HFFc6 (cell line): ENCODE measurements around the gene ZSCAN18. TPM values are rescaled to one million over a fixed set of nuclear protein-coding genes. Genes with fewer than 3 reads are reported as not detected.

ENCODE experiments used
- DNase-seq: peaks from one replicate; pipeline ENCODE4 v3.0.0-alpha.2; 2018
- H3K27ac Mint-ChIP-seq: 2 replicates; pipeline ENCODE4 v1.8.0; 2020; ENCODE audit warnings: mild to moderate bottlenecking, mixed read lengths
- H3K27me3 Mint-ChIP-seq: 2 replicates; pipeline ENCODE4 v1.8.0; 2021; ENCODE audit warnings: mild to moderate bottlenecking, moderate library complexity, mixed read lengths; ENCODE audit not compliant: insufficient read depth
- H3K36me3 Mint-ChIP-seq: 2 replicates; pipeline ENCODE4 v1.8.0; 2021; ENCODE audit warnings: low read depth, mixed read lengths
- H3K4me1 Mint-ChIP-seq: 2 replicates; pipeline ENCODE4 v1.8.0; 2020; ENCODE audit warnings: low read depth, mixed read lengths
- H3K4me3 Mint-ChIP-seq: 2 replicates; pipeline ENCODE4 v1.8.0; 2020; ENCODE audit warnings: mild to moderate bottlenecking, moderate library complexity, mixed read lengths
- H3K9me3 Mint-ChIP-seq: 2 replicates; pipeline ENCODE4 v1.8.0; 2020; ENCODE audit warnings: mild to moderate bottlenecking, mixed read lengths
- CTCF ChIP-seq: fragments of 200-600 bp; sonication (generic); IDR thresholded peaks from 2 replicates; pipeline ENCODE4 v1.5.0; 2021; ENCODE audit warnings: antibody characterized with exemption, mild to moderate bottlenecking
- total RNA-seq, 6 experiments: library from RNA; stranded (reverse); fragmentation: NEBNext Ultra II Directional; extraction: Animal tissue kit (Norgen Biotek cat#: 25700); gene quantifications; 2 replicates in 1 of 6; 3 replicates in 5 of 6; pipeline ENCODE4 v1.2.3, GENCODE V29; 2021

The ZSCAN18 gene
- total RNA-seq, 6 experiments from 2014 or later = 0.80 to 2.8 (median 2.1) TPM

- peaks cover 69% of the 10 kb centered on the region for H3K9me3 Mint-ChIP-seq
- TF ChIP-seq CTCF = no peak
- no peak overlapping the region for H3K27ac Mint-ChIP-seq
- no peak overlapping the region for H3K4me3 Mint-ChIP-seq
- H3K27me3 Mint-ChIP-seq = no peaks in the 10 kb centered on the region; the same call in 1 of the 2 replicates
- no peak for DNase-seq
- peaks cover 24% of the 10 kb centered on the region for H3K36me3 Mint-ChIP-seq
- no peaks in the 10 kb centered on the region for H3K4me1 Mint-ChIP-seq
Observed at GRCh38 chr19:58056861-58057260, 41.2 kb downstream of the ZSCAN18 start.

GRCh38 chr19:58056261-58056660, 41.8 kb downstream of the ZSCAN18 start:
- Mint-ChIP-seq H3K27ac (no peak overlapping the region), H3K9me3 (peaks cover 69% of the 10 kb centered on the region), H3K27me3 (no peaks in the 10 kb centered on the region; the same call in 1 of the 2 replicates), H3K36me3 (peaks cover 24% of the 10 kb centered on the region), H3K4me3 (no peak overlapping the region), H3K4me1 (no peaks in the 10 kb centered on the region)
- DNase-seq = no peak
- TF ChIP-seq CTCF = no peak

GRCh38 chr19:58054901-58055874, 42.8 kb downstream of the ZSCAN18 start:
- Mint-ChIP-seq H3K36me3 (peaks cover 24% of the 10 kb centered on the region), H3K9me3 (peaks cover 69% of the 10 kb centered on the region), H3K4me1 (no peaks in the 10 kb centered on the region), H3K27me3 (no peaks in the 10 kb centered on the region; the same call in 1 of the 2 replicates), H3K27ac (no peak overlapping the region), H3K4me3 (peak overlapping the region; percentile 64)
- DNase-seq = no peak
- no peak for TF ChIP-seq CTCF

GRCh38 chr19:58053480-58054156, 44.4 kb downstream of the ZSCAN18 start:
- no peak overlapping the region for H3K4me3 Mint-ChIP-seq
- TF ChIP-seq CTCF = no peak

GRCh38 chr19:58052256-58052655, 45.8 kb downstream of the ZSCAN18 start:
- peaks cover 72% of the 10 kb centered on the region for H3K9me3 Mint-ChIP-seq
- no peak overlapping the region for H3K4me3 Mint-ChIP-seq
- H3K27ac Mint-ChIP-seq = no peak overlapping the region
- TF ChIP-seq CTCF = no peak
- H3K36me3 Mint-ChIP-seq = peaks cover 21% of the 10 kb centered on the region
- H3K27me3 Mint-ChIP-seq = no peaks in the 10 kb centered on the region; the same call in 1 of the 2 replicates
- DNase-seq = no peak
- no peaks in the 10 kb centered on the region for H3K4me1 Mint-ChIP-seq

More at GRCh38 chr19:58053480-58054156, 44.4 kb downstream of the ZSCAN18 start:
- peaks cover 24% of the 10 kb centered on the region for H3K36me3 Mint-ChIP-seq
- DNase-seq = no peak
- H3K27me3 Mint-ChIP-seq = no peaks in the 10 kb centered on the region; the same call in none of the 2 replicates
- H3K9me3 Mint-ChIP-seq = peaks cover 75% of the 10 kb centered on the region
- no peak overlapping the region for H3K27ac Mint-ChIP-seq
- no peaks in the 10 kb centered on the region for H3K4me1 Mint-ChIP-seq
